ENCODE results near the gene NELFE.
"Not testable (repeated sequence)": the region's sequence is repeated elsewhere in the genome, so short reads cannot be mapped to it uniquely, and the experiment has no call there.

The NELFE gene

GRCh38 chr6:31911826-31912585, 46.8 kb downstream of the NELFE start:
- Mint-ChIP-seq H3K9me3 (no peaks in the 10 kb centered on the region), H3K4me1 (no peaks in the 10 kb centered on the region), H3K27ac (no peak overlapping the region), H3K4me3 (no peak overlapping the region), H3K36me3 (ENCODE audit: low read depth) (no peaks in the 10 kb centered on the region), H3K27me3 (ENCODE audit: low read depth) (no peaks in the 10 kb centered on the region)
- TF ChIP-seq CTCF (IDR thresholded peaks at IDR 0.05; ENCODE audit: unreplicated experiment in 3 of 3) = no peak

- not testable (repeated sequence) for H3K4me1 Mint-ChIP-seq; H3K27me3 Mint-ChIP-seq (ENCODE audit: low read depth); H3K27ac Mint-ChIP-seq; H3K36me3 Mint-ChIP-seq (ENCODE audit: low read depth); H3K9me3 Mint-ChIP-seq; H3K4me3 Mint-ChIP-seq
These were observed 49.5 kb downstream of the NELFE start for GRCh38 chr6:31909298-31909697.

GRCh38 chr6:31908791-31909190, 50.0 kb downstream of the NELFE start:
- Mint-ChIP-seq H3K27ac (peak overlapping the region in 1 of 3 experiments; percentile 13), H3K36me3 (ENCODE audit: low read depth) (no peaks in the 10 kb centered on the region), H3K4me3 (no peak overlapping the region), H3K27me3 (ENCODE audit: low read depth) (no peaks in the 10 kb centered on the region), H3K4me1 (peaks cover 4% of the 10 kb centered on the region), H3K9me3 (no peaks in the 10 kb centered on the region)
- no peak for TF ChIP-seq CTCF (IDR thresholded peaks at IDR 0.05; ENCODE audit: unreplicated experiment in 3 of 3)

- not testable (repeated sequence) for H3K4me3 Mint-ChIP-seq; H3K4me1 Mint-ChIP-seq; H3K36me3 Mint-ChIP-seq (ENCODE audit: low read depth); H3K27me3 Mint-ChIP-seq (ENCODE audit: low read depth); H3K27ac Mint-ChIP-seq; H3K9me3 Mint-ChIP-seq
These were observed 50.5 kb downstream of the NELFE start for GRCh38 chr6:31908255-31908654.

- peaks cover 14% of the 10 kb centered on the region for H3K4me1 Mint-ChIP-seq
- no peak overlapping the region for H3K27ac Mint-ChIP-seq
- no peak for TF ChIP-seq CTCF (IDR thresholded peaks at IDR 0.05; ENCODE audit: unreplicated experiment in 3 of 3)
- no peaks in the 10 kb centered on the region for H3K36me3 Mint-ChIP-seq (ENCODE audit: low read depth)
- no peak overlapping the region for H3K4me3 Mint-ChIP-seq
- H3K27me3 Mint-ChIP-seq (ENCODE audit: low read depth) = no peaks in the 10 kb centered on the region
- H3K9me3 Mint-ChIP-seq = no peaks in the 10 kb centered on the region
These were observed 51.5 kb downstream of the NELFE start for GRCh38 chr6:31907158-31907813.

- not testable (repeated sequence) for H3K9me3 Mint-ChIP-seq; H3K27me3 Mint-ChIP-seq (ENCODE audit: low read depth); H3K36me3 Mint-ChIP-seq (ENCODE audit: low read depth)
- Mint-ChIP-seq H3K4me3 (peak overlapping the region in 2 of 3 experiments; percentile 0 to 42), H3K27ac (peak overlapping the region in 1 of 3 experiments; percentile 34), H3K4me1 (peaks cover 15% of the 10 kb centered on the region)
These were observed 52.0 kb downstream of the NELFE start for GRCh38 chr6:31906727-31907126.

- peak overlapping the region; percentile 29 to 47 (median 34) for H3K27ac Mint-ChIP-seq
- no peak for TF ChIP-seq CTCF (IDR thresholded peaks at IDR 0.05; ENCODE audit: unreplicated experiment in 3 of 3)
- H3K9me3 Mint-ChIP-seq = no peaks in the 10 kb centered on the region
- no peaks in the 10 kb centered on the region for H3K36me3 Mint-ChIP-seq (ENCODE audit: low read depth)
- H3K27me3 Mint-ChIP-seq (ENCODE audit: low read depth) = no peaks in the 10 kb centered on the region
- H3K4me1 Mint-ChIP-seq = peaks cover 15% of the 10 kb centered on the region
- peak overlapping the region; percentile 0 to 42 (median 20) for H3K4me3 Mint-ChIP-seq
These were observed 52.6 kb downstream of the NELFE start for GRCh38 chr6:31906122-31906521.

Measured in nephron (organoid).